Gastrocnemius medialis (tissue), 4 donors: ENCODE results near the gene PDZD7. TPM values are rescaled to one million over a fixed set of nuclear protein-coding genes. Genes with fewer than 3 reads are reported as not detected.
A peak's percentile ranks its signal among the peaks of the same experiment; 100 is the strongest.

Experiments used
- ATAC-seq, 2 donors: fragments of 150-250 bp; one replicate each; pipeline ENCODE4 v1.9.1; 2016
- DNase-seq, 2 donors: peaks; one replicate each; pipeline ENCODE4 v3.0.0-alpha.2; 2019
- H3K27ac ChIP-seq, 4 donors: fragments of 200-600 bp; sonication (generic); 1 replicate in 1 of 4; 2 replicates in 3 of 4; pipeline ENCODE4 v1.5.1; 2016 to 2018; ENCODE audit warnings: mild to moderate bottlenecking in 2 of 4, moderate library complexity in 1 of 4
- H3K27me3 ChIP-seq, 3 donors: fragments of 200-600 bp; sonication (generic) in 2 of 3; 1 replicate in 1 of 3; 2 replicates in 2 of 3; pipeline versions ENCODE4 v1.5.1 to v1.6.0; 2016 to 2019; ENCODE audit warnings: mild to moderate bottlenecking in 1 of 3, moderate library complexity in 1 of 3
- H3K36me3 ChIP-seq, 2 donors: fragments of 200-600 bp; sonication (generic) in 1 of 2; one replicate each; pipeline ENCODE4 v1.5.1; 2017 to 2018
- H3K4me1 ChIP-seq, 2 donors: fragments of 200-600 bp; sonication (generic) in 1 of 2; one replicate each; pipeline ENCODE4 v1.5.1; 2016 to 2017; ENCODE audit warnings: mild to moderate bottlenecking in 2 of 2
- H3K4me3 ChIP-seq, 4 donors: fragments of 200-600 bp; sonication (generic) in 3 of 4; 1 replicate in 1 of 4; 2 replicates in 3 of 4; pipeline ENCODE4 v1.5.1; 2016 to 2019; ENCODE audit warnings: mild to moderate bottlenecking in 2 of 4
- H3K9me3 ChIP-seq, 3 donors: fragments of 200-600 bp; sonication (generic) in 2 of 3; 1 replicate in 1 of 3; 2 replicates in 2 of 3; pipeline ENCODE4 v1.5.1; 2016 to 2019
- CTCF ChIP-seq, 5 experiments: fragments of 450-650 bp in 3 of 5; fragments of 200-600 bp in 2 of 5; sonication (generic) in 2 of 5; IDR thresholded peaks in 4 of 5; conservative IDR thresholded peaks in 1 of 5; 1 replicate in 4 of 5; 2 replicates in 1 of 5; pipeline ENCODE4 v1.5.1; 2016 to 2019; ENCODE audit warnings: antibody characterized with exemption in 5 of 5, mild to moderate bottlenecking in 3 of 5, moderate library complexity in 3 of 5
- POLR2A ChIP-seq, 2 donors: fragments of 450-650 bp; IDR thresholded peaks; one replicate each; pipeline ENCODE4 v1.6.1; 2017; ENCODE audit warnings: antibody characterized with exemption in 2 of 2, mild to moderate bottlenecking in 2 of 2, moderate library complexity in 2 of 2
- in situ Hi-C, 4 donors: fragments of 200-750 bp; cut with MboI; loops; one replicate each; pipeline versions ENCODE4 v1.15.0 to v1.8.0; 2017; ENCODE audit warnings: low sequenced_read_pairs in 4 of 4
- intact Hi-C: fragments of 100-400 bp; cut with DNase I; formaldehyde crosslinking; loops from one replicate; pipeline ENCODE4 v1.15.1; 2023; ENCODE audit warnings: low total_unique reads
- total RNA-seq, 4 donors: library from RNA; depleted of rRNA; stranded (reverse); fragments of >200 nt; gene quantifications; one replicate each; pipeline versions ENCODE4 v1.1.0 to v1.2.3, GENCODE V29; 2016

Gene PDZD7
- total RNA-seq, 4 donors from 2014 or later = 0.11 TPM; not detected in 3

- H3K27ac ChIP-seq = no peak within 1 kb of the TSS
- no peaks in the 10 kb centered on the region for H3K27me3 ChIP-seq
- H3K9me3 ChIP-seq = no peaks in the 10 kb centered on the region
- TF ChIP-seq POLR2A (IDR thresholded peaks at IDR 0.05) (no peak), CTCF (IDR thresholded peaks at IDR 0.05 in 4 of 5, conservative IDR thresholded peaks at IDR 0.05 in 1 of 5) (peak; percentile 36 to 75 (median 72))
- in situ Hi-C loops (no loop called here), intact Hi-C loops (loop anchor here (1.0 kb wide), 1 partner anchor 45 kb away; no protein-coding TSS in a partner anchor)
- ATAC-seq (peak; percentile 72), DNase-seq (no peak)
- peaks cover 0 to 12% of the 10 kb centered on the region in 2 donors for H3K36me3 ChIP-seq
- H3K4me1 ChIP-seq = peaks cover 7 to 16% of the 10 kb centered on the region in 2 donors
- H3K4me3 ChIP-seq = peak within 1 kb of the TSS; percentile 49 to 81 (median 62)
These were observed 61.5 kb downstream of the PDZD7 start, which contains the start of gene SEMA4G for GRCh38 chr10:100969187-100970075. SEMA4G (plus strand) TSS chr10:100969504; CDS start chr10:100972913, 3,409 bp downstream.

- Histone ChIP-seq H3K36me3 (peaks cover 0 to 15% of the 10 kb centered on the region in 2 donors), H3K27ac (no peak overlapping the region), H3K4me3 (peak overlapping the region; percentile 49 to 81 (median 62)), H3K27me3 (no peaks in the 10 kb centered on the region), H3K9me3 (no peaks in the 10 kb centered on the region), H3K4me1 (peaks cover 7 to 16% of the 10 kb centered on the region in 2 donors)
- in situ Hi-C loops = no loop called here
- intact Hi-C loops = loop anchor here (1.0 kb wide), 1 partner anchor 45 kb away; no protein-coding TSS in a partner anchor
- peak; percentile 9 to 48 for ATAC-seq
- TF ChIP-seq CTCF (IDR thresholded peaks at IDR 0.05 in 4 of 5, conservative IDR thresholded peaks at IDR 0.05 in 1 of 5) = no peak
- no peak for TF ChIP-seq POLR2A (IDR thresholded peaks at IDR 0.05)
- DNase-seq = no peak
These were observed 62.1 kb downstream of the PDZD7 start for GRCh38 chr10:100968863-100969186.

GRCh38 chr10:100968062-100968736 lies 62.7 kb downstream of the PDZD7 start:
- DNase-seq (no peak), ATAC-seq (no peak)
- Histone ChIP-seq H3K4me1 (peaks cover 7 to 16% of the 10 kb centered on the region in 2 donors), H3K4me3 (no peak overlapping the region), H3K36me3 (peaks cover 0 to 15% of the 10 kb centered on the region in 2 donors), H3K9me3 (no peaks in the 10 kb centered on the region), H3K27me3 (no peaks in the 10 kb centered on the region), H3K27ac (no peak overlapping the region)
- in situ Hi-C loops = no loop called here
- no peak for TF ChIP-seq CTCF (IDR thresholded peaks at IDR 0.05 in 4 of 5, conservative IDR thresholded peaks at IDR 0.05 in 1 of 5)
- TF ChIP-seq POLR2A (IDR thresholded peaks at IDR 0.05) = no peak
- intact Hi-C loops = no loop called here

GRCh38 chr10:100967332-100967731 lies 63.6 kb downstream of the PDZD7 start:
- Histone ChIP-seq H3K27me3 (no peaks in the 10 kb centered on the region), H3K4me3 (no peak overlapping the region), H3K4me1 (peaks cover 7 to 16% of the 10 kb centered on the region in 2 donors), H3K9me3 (no peaks in the 10 kb centered on the region), H3K27ac (no peak overlapping the region), H3K36me3 (peaks cover 0 to 19% of the 10 kb centered on the region in 2 donors)
- intact Hi-C loops = no loop called here
- ATAC-seq (no peak), DNase-seq (no peak)
- in situ Hi-C loops = no loop called here
- TF ChIP-seq POLR2A (IDR thresholded peaks at IDR 0.05) = no peak
- TF ChIP-seq CTCF (IDR thresholded peaks at IDR 0.05 in 4 of 5, conservative IDR thresholded peaks at IDR 0.05 in 1 of 5) = no peak
